NCI-H82 treated with DMSO at 0.1 percent for 48 hours (cell line): ENCODE results near the gene TXNL4B.

Experiments used
- DNase-seq: peaks from one replicate; lab custom pipeline; 2025; ENCODE audit not compliant: unreplicated experiment; lab: John Stamatoyannopoulos, UW

The TXNL4B gene

GRCh38 chr16:72042157-72042660 is 51.2 kb downstream of the TXNL4B start:
- DNase-seq: no peak

GRCh38 chr16:72036098-72036497 is 57.3 kb downstream of the TXNL4B start:
- DNase-seq: no peak
